ENCODE measurements around the gene SLC8A1.

DNA sequence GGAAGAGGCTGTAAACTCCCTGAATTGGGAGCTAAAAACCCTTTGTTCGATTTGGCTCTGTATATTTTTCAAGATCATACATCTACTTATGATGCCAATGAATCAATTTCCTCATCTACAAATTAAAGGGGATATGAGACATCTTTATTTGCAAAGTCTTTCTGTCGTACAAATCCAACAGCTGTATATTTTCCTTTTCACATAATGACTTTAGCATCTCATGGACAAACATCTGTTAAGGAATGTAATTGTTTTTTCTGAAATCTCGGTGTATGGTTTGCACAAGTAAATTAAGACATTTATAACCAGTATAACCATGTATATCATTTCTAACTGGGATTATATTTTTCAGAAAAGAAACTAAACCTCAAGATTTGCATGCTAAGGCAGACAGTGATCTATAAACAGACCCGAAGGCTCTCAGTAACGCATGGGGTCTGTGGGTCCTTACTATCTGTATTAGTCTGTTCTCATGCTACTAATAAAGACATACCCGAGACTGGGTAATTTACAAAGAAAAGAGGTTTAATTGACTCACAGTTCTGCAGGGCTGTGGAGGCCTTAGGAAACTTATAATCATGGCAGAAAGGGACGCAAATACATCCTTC, 130.8 kb downstream of the SLC8A1 start:
- TF ChIP-seq EZH2 (IDR thresholded peaks at IDR 0.05): no peak
- TF ChIP-seq, protein P1, sequence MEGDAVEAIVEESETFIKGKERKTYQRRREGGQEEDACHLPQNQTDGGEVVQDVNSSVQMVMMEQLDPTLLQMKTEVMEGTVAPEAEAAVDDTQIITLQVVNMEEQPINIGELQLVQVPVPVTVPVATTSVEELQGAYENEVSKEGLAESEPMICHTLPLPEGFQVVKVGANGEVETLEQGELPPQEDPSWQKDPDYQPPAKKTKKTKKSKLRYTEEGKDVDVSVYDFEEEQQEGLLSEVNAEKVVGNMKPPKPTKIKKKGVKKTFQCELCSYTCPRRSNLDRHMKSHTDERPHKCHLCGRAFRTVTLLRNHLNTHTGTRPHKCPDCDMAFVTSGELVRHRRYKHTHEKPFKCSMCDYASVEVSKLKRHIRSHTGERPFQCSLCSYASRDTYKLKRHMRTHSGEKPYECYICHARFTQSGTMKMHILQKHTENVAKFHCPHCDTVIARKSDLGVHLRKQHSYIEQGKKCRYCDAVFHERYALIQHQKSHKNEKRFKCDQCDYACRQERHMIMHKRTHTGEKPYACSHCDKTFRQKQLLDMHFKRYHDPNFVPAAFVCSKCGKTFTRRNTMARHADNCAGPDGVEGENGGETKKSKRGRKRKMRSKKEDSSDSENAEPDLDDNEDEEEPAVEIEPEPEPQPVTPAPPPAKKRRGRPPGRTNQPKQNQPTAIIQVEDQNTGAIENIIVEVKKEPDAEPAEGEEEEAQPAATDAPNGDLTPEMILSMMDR (IDR thresholded peaks at IDR 0.05): no peak
- TF ChIP-seq EZH2phosphoT487 (IDR thresholded peaks at IDR 0.05): no peak

Measured in neural progenitor cell (in vitro differentiated cells).